K562 (cell line): ENCODE results near the gene FGFBP2. TPM values are rescaled to one million over a fixed set of nuclear protein-coding genes. Genes with fewer than 3 reads are reported as not detected.

Experiments used
- ATAC-seq: fragments of 200-7000 bp; cut with Tn5 transposase; 3 replicates; pipeline ENCODE4 v1.9.1; 2020; ENCODE audit warnings: moderate library complexity
- BruUV-seq: library from RNA; stranded (reverse); fragments of 400-500 nt; replicated peaks from 2 replicates; lab custom pipeline; 2021; lab: Mats Ljungman, UMichigan
- CTCF ChIA-PET: fragments of 300-600 bp; formaldehyde crosslinking; extraction: SDS; loops from one replicate; lab custom pipeline; 2021; ENCODE audit warnings: low intra/inter-chr PET ratio; lab: Yijun Ruan, JAX
- POLR2A ChIA-PET: fragments of 300-600, 350-650 bp; sonication (Branson Sonifier 250); formaldehyde crosslinking; extraction: SDS; loops from one replicate; lab custom pipeline; 2021; ENCODE audit warnings: antibody characterized with exemption, inconsistent platforms; lab: Yijun Ruan, JAX
- DNase-seq, 4 experiments: peaks; one replicate each; pipeline versions ENCODE4 v3.0.0 to v3.0.0-alpha.2; 2011 to 2018; ENCODE audit warnings: low spot score in 3 of 4, mixed read lengths in 3 of 4; ENCODE audit errors: extremely low read depth in 1 of 4
- FAIRE-seq: peaks from 2 replicates; lab custom pipeline; 2011; peaks lifted over from hg19 to GRCh38; lab: Jason Lieb, UNC
- H2AFZ ChIP-seq: 2 replicates; pipeline ENCODE4 v1.6.0; 2011; ENCODE audit warnings: low read depth, low read length, control low read depth, inconsistent platforms
- H3K27ac ChIP-seq: fragments of 200-600 bp; 3 replicates; pipeline ENCODE4 v1.8.0; 2011; ENCODE audit warnings: low read depth, mild to moderate bottlenecking, control low read depth, inconsistent platforms, low read length, moderate library complexity, mixed read lengths; ENCODE audit errors: extremely low read depth
- H3K27me3 ChIP-seq, 2 experiments: fragments of 300-600 bp in 1 of 2; 2 replicates in 1 of 2; 3 replicates in 1 of 2; pipeline versions ENCODE4 v1.6.0 to v1.8.0; 2011; ENCODE audit warnings: inconsistent platforms in 2 of 2, low read length in 2 of 2, mild to moderate bottlenecking in 1 of 2, mixed read lengths in 1 of 2, moderate library complexity in 1 of 2; ENCODE audit not compliant: control insufficient read depth in 2 of 2, insufficient read depth in 2 of 2
- H3K36me3 ChIP-seq: fragments of 300-600 bp; 3 replicates; pipeline ENCODE4 v1.8.0; 2011; ENCODE audit warnings: mild to moderate bottlenecking, low read length, inconsistent platforms; ENCODE audit not compliant: control insufficient read depth, insufficient read depth
- H3K4me1 ChIP-seq, 2 experiments: fragments of 200-600 bp in 1 of 2; replicated peaks in 1 of 2; 2 replicates in 1 of 2; 3 replicates in 1 of 2; pipeline versions ENCODE4 v1.5.1 to v1.8.0; 2011; ENCODE audit warnings: inconsistent platforms in 2 of 2, low read length in 2 of 2, mild to moderate bottlenecking in 1 of 2, mixed read lengths in 1 of 2, moderate library complexity in 1 of 2; ENCODE audit not compliant: control insufficient read depth in 2 of 2, insufficient read depth in 2 of 2
- H3K4me2 ChIP-seq: 2 replicates; pipeline ENCODE4 v1.6.1; 2011; ENCODE audit warnings: low read length, control low read depth, inconsistent platforms, mixed read lengths; ENCODE audit not compliant: insufficient read depth
- H3K4me3 ChIP-seq: fragments of 200-600 bp; sonication (generic), shearing (Covaris generic); 2 replicates; pipeline ENCODE4 v1.5.1; 2016; ENCODE audit warnings: control low read depth, inconsistent platforms
- H3K79me2 ChIP-seq: fragments of 200-600 bp; 3 replicates; pipeline ENCODE4 v1.8.0; 2011; ENCODE audit warnings: low read length, inconsistent platforms; ENCODE audit not compliant: control insufficient read depth, insufficient read depth
- H3K9ac ChIP-seq, 2 experiments: 2 replicates each; pipeline versions ENCODE4 v1.6.0 to v1.6.1; 2011; ENCODE audit warnings: low read depth in 2 of 2, low read length in 2 of 2, control low read depth in 1 of 2, inconsistent platforms in 1 of 2, mild to moderate bottlenecking in 1 of 2, mixed read lengths in 1 of 2; ENCODE audit not compliant: insufficient read depth in 1 of 2
- H3K9me1 ChIP-seq: one replicate; pipeline ENCODE4 v1.6.0; 2011; ENCODE audit warnings: inconsistent platforms, mild to moderate bottlenecking, low read length, moderate library complexity; ENCODE audit not compliant: control insufficient read depth, insufficient read depth
- H3K9me3 ChIP-seq: replicated peaks from 2 replicates; pipeline ENCODE4 v1.5.1; 2011; ENCODE audit warnings: low read depth, low read length, inconsistent platforms; ENCODE audit not compliant: control insufficient read depth, insufficient read depth
- H4K20me1 ChIP-seq: replicated peaks from 2 replicates; pipeline ENCODE4 v1.6.1; 2011; ENCODE audit warnings: low read length, inconsistent platforms, mixed read lengths; ENCODE audit not compliant: control insufficient read depth, insufficient read depth
- BMI1 ChIP-seq: fragments of 150-350 bp; IDR thresholded peaks from 2 replicates; pipeline ENCODE4 v1.6.1; 2014; ENCODE audit warnings: low read length
- CTCFL ChIP-seq: IDR thresholded peaks from 2 replicates; pipeline ENCODE4 v1.6.1; 2011; ENCODE audit warnings: borderline replicate concordance, low read depth, mild to moderate bottlenecking, moderate library complexity, low read length; ENCODE audit not compliant: insufficient read depth, poor library complexity, severe bottlenecking
- ETV5 ChIP-seq: sonication (generic); formaldehyde crosslinking; IDR thresholded peaks from 2 replicates; pipeline ENCODE4 v1.4.0; 2020; ENCODE audit warnings: low read depth, mild to moderate bottlenecking, missing genetic modification reagents
- HOXB6 ChIP-seq: fragments of 250-450 bp; sonication (Bioruptor Pico); IDR thresholded peaks from 2 replicates; pipeline ENCODE4 v1.5.1; 2022; ENCODE audit warnings: mild to moderate bottlenecking, borderline replicate concordance
- MEF2D ChIP-seq: conservative IDR thresholded peaks from 2 replicates; pipeline ENCODE4 v1.6.1; 2016; ENCODE audit warnings: low read depth, missing genetic modification characterization, missing compliant biosample characterization
- NFATC3 ChIP-seq: fragments of 450-650 bp; IDR thresholded peaks from 2 replicates; pipeline ENCODE4 v1.6.1; 2017; ENCODE audit warnings: mild to moderate bottlenecking
- ZEB2 ChIP-seq: fragments of 450-650 bp; IDR thresholded peaks from 2 replicates; pipeline ENCODE4 v1.6.1; 2016
- ZKSCAN1 ChIP-seq: fragments of 150-350 bp; IDR thresholded peaks from 2 replicates; pipeline ENCODE4 v1.6.1; 2016; ENCODE audit warnings: low read depth, low read length
- WGBS: fragments of 100-300 bp; shearing (Covaris generic); methylation state at CpG from one replicate; pipeline ENCODE4 v1.1.6; 2016; ENCODE audit warnings: low coverage, mixed read lengths; ENCODE audit not compliant: insufficient coverage; ENCODE audit errors: missing lambda C conversion rate; 5-methylcytosine and 5-hydroxymethylcytosine counted together
- in situ Hi-C: fragments of 300-500 bp; cut with MboI; formaldehyde crosslinking; loops from 4 replicates; pipeline ENCODE4 v1.15.0; 2018; ENCODE audit warnings: inconsistent platforms, mixed read lengths
- intact Hi-C: fragments of 100-400 bp; cut with micrococcal nuclease; formaldehyde crosslinking; loops from 2 replicates; pipeline ENCODE4 v1.14.2; 2022
- polyA plus RNA-seq, 8 experiments: library from polyadenylated mRNA; depleted of rRNA in 4 of 8; stranded (reverse) in 5 of 8; unstranded in 3 of 8; fragments of >200 nt; fragmentation: Nextera tagmentation in 2 of 8; fragmentation: Illumina TruSeq in 1 of 8; extraction: Ambion mirVana in 2 of 8; extraction: Trizol in 1 of 8; gene quantifications; 2 replicates each; pipeline versions ENCODE4 v1.2.1 to v1.2.3, GENCODE V29; 2011 to 2014; ENCODE audit warnings: inconsistent platforms in 1 of 8, missing spikeins in 1 of 8
- total RNA-seq, 7 experiments: library from RNA; depleted of rRNA in 6 of 7; stranded (reverse); fragments of >200 nt in 6 of 7; fragmentation: Illumina TruSeq in 2 of 7; extraction: Trizol in 2 of 7; gene quantifications; 2 replicates each; pipeline versions ENCODE4 v1.2.1 to v1.2.3, GENCODE V29; 2011 to 2021; ENCODE audit warnings: low replicate concordance in 1 of 7

Gene FGFBP2
- total and polyA plus RNA-seq, 9 of the 15 experiments (the other 6 are each of a cell fraction or from before 2014, with no cell fraction given) = not detected

GRCh38 chr4:15926486-15926885 lies 36.5 kb downstream of the FGFBP2 start:
- Histone ChIP-seq H3K9me3 (no peaks in the 10 kb centered on the region), H3K4me2 (no peak overlapping the region), H3K4me1 (no peaks in the 10 kb centered on the region), H3K27me3 (peaks cover 0 to 27% of the 10 kb centered on the region in 2 experiments; a peak in 4 of 5 replicates), H4K20me1 (no peaks in the 10 kb centered on the region), H3K4me3 (no peak overlapping the region), H3K27ac (no peak overlapping the region), H3K79me2 (no peaks in the 10 kb centered on the region), H3K9ac (no peak overlapping the region), H3K9me1 (no peaks in the 10 kb centered on the region), H3K36me3 (no peaks in the 10 kb centered on the region), H2AFZ (no peak overlapping the region)
- no peak for TF ChIP-seq CTCFL
- no peak for TF ChIP-seq NFATC3
- TF ChIP-seq MEF2D = no peak
- TF ChIP-seq ZKSCAN1 = no peak
- TF ChIP-seq HOXB6 (CRISPR knock-in tag) = no peak
- TF ChIP-seq ETV5 = no peak
- no peak for TF ChIP-seq BMI1
- no peak for TF ChIP-seq ZEB2
- no TSS peak for BruUV-seq
- POLR2A ChIA-PET = no interaction called here
- no peak for FAIRE-seq
- intact Hi-C loops = no loop called here
- in situ Hi-C loops = no loop called here
- no peak for ATAC-seq
- CTCF ChIA-PET = no interaction called here
- DNase-seq = no peak
- WGBS = 5% methylated on average over 7 of the region's 7 CpGs
